Adrenal gland (tissue), 12 donors: ENCODE measurements around the gene MECR. TPM values are rescaled to one million over a fixed set of nuclear protein-coding genes. Genes with fewer than 3 reads are reported as not detected.
A peak's percentile ranks its signal among the peaks of the same experiment; 100 is the strongest.

ENCODE experiments used
- DNase-seq, 7 donors: peaks; one replicate each; pipeline ENCODE4 v3.0.0-alpha.2; 2019 to 2020
- H3K27ac ChIP-seq, 5 donors: fragments of 200-600 bp; sonication (generic) in 4 of 5; 1 replicate in 3 of 5; 2 replicates in 2 of 5; pipeline versions ENCODE4 v1.5.1 to v1.8.0; 2016 to 2020; ENCODE audit warnings: mild to moderate bottlenecking in 1 of 5
- H3K27me3 ChIP-seq: fragments of 200-600 bp; 2 replicates; pipeline ENCODE4 v1.8.0; 2021
- H3K36me3 ChIP-seq, 2 donors: fragments of 200-600 bp; replicated peaks in 1 of 2; 1 replicate in 1 of 2; 2 replicates in 1 of 2; pipeline versions ENCODE4 v1.5.1 to v1.8.0; 2018 to 2022
- H3K4me1 ChIP-seq, 2 donors: fragments of 200-600 bp; replicated peaks in 1 of 2; 1 replicate in 1 of 2; 2 replicates in 1 of 2; pipeline versions ENCODE4 v1.5.1 to v1.8.0; 2018 to 2021
- H3K4me3 ChIP-seq, 4 donors: fragments of 200-600 bp; sonication (generic) in 3 of 4; one replicate each; pipeline ENCODE4 v1.5.1; 2016 to 2018
- H3K9me3 ChIP-seq, 3 donors: fragments of 200-600 bp; sonication (generic) in 1 of 3; replicated peaks in 1 of 3; 1 replicate in 2 of 3; 2 replicates in 1 of 3; pipeline versions ENCODE4 v1.5.1 to v1.8.0; 2016 to 2021
- POLR2A ChIP-seq, 2 donors: fragments of 450-650 bp; IDR thresholded peaks; one replicate each; pipeline ENCODE4 v1.6.1; 2017; ENCODE audit warnings: antibody characterized with exemption in 2 of 2, mild to moderate bottlenecking in 2 of 2, moderate library complexity in 1 of 2
- WGBS, 4 donors: extraction: QIAGEN DNeasy Blood & Tissue Kit in 2 of 4; methylation state at CpG; one replicate each; pipeline versions ENCODE4 v1.1.5 to v1.1.7; 2013 to 2017; 5-methylcytosine and 5-hydroxymethylcytosine counted together
- intact Hi-C, 2 donors: fragments of 100-400 bp; cut with DNase I; formaldehyde crosslinking; loops; one replicate each; pipeline versions ENCODE4 v1.14.1 to v1.15.0; 2022 to 2023
- polyA plus RNA-seq, 3 donors: library from polyadenylated mRNA; stranded (reverse); fragments of 200-250 nt in 2 of 3; fragments of 350-450 nt in 1 of 3; fragmentation: Illumina TruSeq in 1 of 3; extraction: RNeasy Lipid Tissue Mini Kit (QIAGEN cat#74804) in 1 of 3; gene quantifications; one replicate each; pipeline ENCODE4 v1.2.3, GENCODE V29; 2013 to 2014
- total RNA-seq, 9 donors: library from RNA; depleted of rRNA in 4 of 9; stranded (reverse); fragments of >200 nt in 4 of 9; fragments of 120-200 nt in 1 of 9; fragmentation: NEBNext Ultra II Directional in 1 of 9; extraction: Animal tissue kit (Norgen Biotek cat#: 25700) in 1 of 9; gene quantifications; one replicate each; pipeline versions ENCODE4 v1.1.0 to v1.2.4, GENCODE V29; 2013 to 2023
- TF ChIP-seq, protein P1 (sequence below), 6 experiments: fragments of 450-650 bp in 4 of 6; fragments of 200-600 bp in 2 of 6; sonication (generic) in 1 of 6; IDR thresholded peaks; 1 replicate in 5 of 6; 2 replicates in 1 of 6; pipeline versions ENCODE4 v1.5.1 to v1.8.0; 2016 to 2021; ENCODE audit warnings: antibody characterized with exemption in 6 of 6, mild to moderate bottlenecking in 2 of 6, moderate library complexity in 1 of 6
- donor health status: healthy with polysubstance abuse.
- donor health status: Bipolar disorder and iron deficiency.
- donor health status: DM: yes; HTN: yes; CAD: no.
- donor health status: DM: no; HTN: no; CAD: no.
- donor health status: DM: no; HTN: no; CAD: no.
- donor health status: DM: yes; HTN: yes; CAD: no.

MECR gene
- total and polyA plus RNA-seq, 12 donors = 26.1 to 53.1 (median 33.5) TPM

DNA sequence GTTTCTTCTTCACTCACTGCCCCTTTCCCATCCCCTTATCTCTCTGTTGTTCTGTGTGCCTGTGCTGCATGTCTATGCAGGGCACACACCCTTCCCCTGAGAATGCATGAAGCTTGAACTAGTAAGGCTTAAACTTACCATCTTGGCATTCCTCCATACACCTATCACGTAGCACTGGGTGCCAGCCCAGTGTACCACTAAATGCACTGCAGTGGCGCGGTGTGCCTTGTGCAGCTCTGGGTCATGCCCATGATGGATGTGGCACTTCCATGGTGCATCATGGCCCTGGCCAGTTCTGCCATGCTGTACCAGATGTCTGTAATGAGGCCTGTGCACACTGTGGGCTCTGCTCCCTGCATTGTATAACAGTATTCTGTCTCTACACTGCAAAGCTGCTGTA is 16.3 kb upstream of the MECR start:
- DNase-seq = no peak
- H3K9me3 ChIP-seq = no peaks in the 10 kb centered on the region
- intact Hi-C loops = loop anchor here in 1 of 2 donors (10.0 kb wide), 2 partner anchors 608 to 868 kb away; no protein-coding TSS in a partner anchor
- no peak overlapping the region for H3K4me3 ChIP-seq
- WGBS, 4 donors = 63 to 89% (median 74%) methylated on average over 3 of the region's 3 CpGs
- TF ChIP-seq, protein P1, sequence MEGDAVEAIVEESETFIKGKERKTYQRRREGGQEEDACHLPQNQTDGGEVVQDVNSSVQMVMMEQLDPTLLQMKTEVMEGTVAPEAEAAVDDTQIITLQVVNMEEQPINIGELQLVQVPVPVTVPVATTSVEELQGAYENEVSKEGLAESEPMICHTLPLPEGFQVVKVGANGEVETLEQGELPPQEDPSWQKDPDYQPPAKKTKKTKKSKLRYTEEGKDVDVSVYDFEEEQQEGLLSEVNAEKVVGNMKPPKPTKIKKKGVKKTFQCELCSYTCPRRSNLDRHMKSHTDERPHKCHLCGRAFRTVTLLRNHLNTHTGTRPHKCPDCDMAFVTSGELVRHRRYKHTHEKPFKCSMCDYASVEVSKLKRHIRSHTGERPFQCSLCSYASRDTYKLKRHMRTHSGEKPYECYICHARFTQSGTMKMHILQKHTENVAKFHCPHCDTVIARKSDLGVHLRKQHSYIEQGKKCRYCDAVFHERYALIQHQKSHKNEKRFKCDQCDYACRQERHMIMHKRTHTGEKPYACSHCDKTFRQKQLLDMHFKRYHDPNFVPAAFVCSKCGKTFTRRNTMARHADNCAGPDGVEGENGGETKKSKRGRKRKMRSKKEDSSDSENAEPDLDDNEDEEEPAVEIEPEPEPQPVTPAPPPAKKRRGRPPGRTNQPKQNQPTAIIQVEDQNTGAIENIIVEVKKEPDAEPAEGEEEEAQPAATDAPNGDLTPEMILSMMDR (IDR thresholded peaks at IDR 0.05) = no peak
- no peak for TF ChIP-seq POLR2A (IDR thresholded peaks at IDR 0.05)
- no peak overlapping the region for H3K27ac ChIP-seq
- H3K4me1 ChIP-seq = no peaks in the 10 kb centered on the region
- H3K27me3 ChIP-seq = no peaks in the 10 kb centered on the region
- no peaks in the 10 kb centered on the region for H3K36me3 ChIP-seq

DNA sequence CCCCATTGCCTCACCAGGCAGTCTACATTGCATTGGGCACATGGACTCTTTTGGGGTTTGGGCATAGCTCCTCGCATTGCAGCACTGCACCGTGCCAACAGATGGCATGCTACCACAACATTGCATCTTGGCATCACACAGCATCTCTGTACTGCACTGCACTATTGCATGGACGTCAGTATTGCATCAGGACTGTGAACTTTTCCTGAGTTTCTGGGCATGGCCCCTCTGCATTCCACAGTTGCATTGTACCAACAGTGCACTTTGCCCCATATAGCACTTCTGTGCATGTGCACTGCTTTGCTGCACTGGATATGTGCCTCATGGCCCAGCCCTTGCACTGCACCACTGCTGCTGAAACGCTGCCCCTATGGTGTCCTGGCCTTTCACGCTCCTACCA is 15.1 kb upstream of the MECR start:
- H3K36me3 ChIP-seq = no peaks in the 10 kb centered on the region
- H3K4me1 ChIP-seq = no peaks in the 10 kb centered on the region
- peak in 4 of 7 donors; percentile 32 to 68 (median 43) for DNase-seq
- no peaks in the 10 kb centered on the region for H3K9me3 ChIP-seq
- no peak for TF ChIP-seq POLR2A (IDR thresholded peaks at IDR 0.05)
- TF ChIP-seq, protein P1 (IDR thresholded peaks at IDR 0.05) = peak in 5 of 6 experiments; percentile 31 to 49 (median 38)
- no peak overlapping the region for H3K27ac ChIP-seq
- H3K4me3 ChIP-seq = no peak overlapping the region
- H3K27me3 ChIP-seq = no peaks in the 10 kb centered on the region
- WGBS, 4 donors = 52 to 75% (median 55%) methylated on average over 2 to 5 of the region's 5 CpGs
- intact Hi-C loops = loop anchor here in 1 of 2 donors (10.0 kb wide), 2 partner anchors 609 to 869 kb away; no protein-coding TSS in a partner anchor

DNA sequence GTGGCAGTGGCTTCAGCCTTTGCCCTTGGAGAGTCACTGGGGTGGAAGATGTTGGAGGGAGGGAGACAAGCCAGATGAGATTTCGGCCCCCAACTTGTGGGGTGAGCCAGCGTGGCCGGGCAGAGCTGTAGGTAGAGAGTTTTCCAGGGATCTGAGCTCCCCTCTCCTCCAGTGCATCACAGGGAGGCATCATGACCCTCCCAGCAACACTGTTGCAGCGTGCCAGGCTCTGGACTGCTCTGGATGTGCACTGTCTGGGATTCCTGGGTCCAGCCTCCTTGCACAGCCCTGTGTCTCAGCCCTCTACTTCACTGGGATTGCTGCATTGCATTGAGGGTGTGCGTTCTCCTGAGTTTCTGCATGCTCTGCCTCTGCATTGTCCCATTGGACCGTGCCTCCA is 14.5 kb upstream of the MECR start:
- no peak for TF ChIP-seq POLR2A (IDR thresholded peaks at IDR 0.05)
- TF ChIP-seq, protein P1 (IDR thresholded peaks at IDR 0.05) = no peak
- Histone ChIP-seq H3K27ac (no peak overlapping the region), H3K9me3 (no peaks in the 10 kb centered on the region), H3K36me3 (no peaks in the 10 kb centered on the region), H3K4me1 (no peaks in the 10 kb centered on the region), H3K4me3 (no peak overlapping the region), H3K27me3 (no peaks in the 10 kb centered on the region)
- 50 to 81% (median 68%) methylated on average over 1 to 6 of the region's 6 CpGs for WGBS, 4 donors
- DNase-seq = no peak
- intact Hi-C loops = loop anchor here in 1 of 2 donors (10.0 kb wide), 2 partner anchors 610 to 870 kb away; no protein-coding TSS in a partner anchor

DNA sequence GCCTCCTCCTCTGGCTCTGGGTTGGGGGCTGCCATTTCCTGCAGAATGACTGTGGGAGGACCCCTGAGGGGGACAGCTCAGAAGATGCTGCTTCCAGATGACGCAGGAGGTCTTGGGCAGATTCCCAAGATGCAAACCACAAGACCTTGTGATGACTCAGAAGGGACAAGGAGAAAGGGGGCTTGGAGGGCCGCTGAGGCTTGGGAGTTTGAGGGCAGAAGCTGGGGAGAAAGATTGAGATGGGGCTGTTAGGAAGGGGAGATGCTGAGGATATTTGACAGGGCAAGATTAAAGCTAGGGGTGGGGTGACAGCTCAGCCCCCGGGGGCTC is 13.1 kb upstream of the MECR start:
- H3K4me3 ChIP-seq = no peak overlapping the region
- DNase-seq = no peak
- H3K4me1 ChIP-seq = no peaks in the 10 kb centered on the region
- no peaks in the 10 kb centered on the region for H3K9me3 ChIP-seq
- WGBS, 4 donors = 41 to 65% (median 63%) methylated on average over 3 of the region's 3 CpGs
- H3K27ac ChIP-seq = no peak overlapping the region
- no peaks in the 10 kb centered on the region for H3K27me3 ChIP-seq
- no peak for TF ChIP-seq POLR2A (IDR thresholded peaks at IDR 0.05)
- TF ChIP-seq, protein P1 (IDR thresholded peaks at IDR 0.05) = no peak
- no peaks in the 10 kb centered on the region for H3K36me3 ChIP-seq
- intact Hi-C loops = loop anchor here in 1 of 2 donors (10.0 kb wide), 2 partner anchors 611 to 871 kb away; no protein-coding TSS in a partner anchor
